K562 (cell line): ENCODE results near the gene KPTN. TPM values are rescaled to one million over a fixed set of nuclear protein-coding genes. Genes with fewer than 3 reads are reported as not detected.

Experiments used
- BRD9 ChIP-seq: fragments of 450-650 bp; IDR thresholded peaks from 2 replicates; pipeline ENCODE4 v1.6.1; 2018; ENCODE audit warnings: low read depth; ENCODE audit not compliant: partially characterized antibody
- DDX20 ChIP-seq: fragments of 450-650 bp; IDR thresholded peaks from 2 replicates; pipeline ENCODE4 v1.6.1; 2016; ENCODE audit warnings: missing genetic modification characterization, low read depth, mild to moderate bottlenecking, missing compliant biosample characterization, moderate library complexity
- DNMT1 ChIP-seq: fragments of 450-650 bp; IDR thresholded peaks from 2 replicates; pipeline ENCODE4 v1.6.1; 2016; ENCODE audit warnings: antibody characterized with exemption, mild to moderate bottlenecking
- EZH2 ChIP-seq: IDR thresholded peaks from 2 replicates; pipeline ENCODE4 v1.6.1; 2012; ENCODE audit warnings: low read depth, mild to moderate bottlenecking, inconsistent platforms, low read length, borderline replicate concordance
- FOXA3 ChIP-seq, 2 experiments: fragments of 450-650 bp in 1 of 2; sonication (generic) in 1 of 2; formaldehyde crosslinking; IDR thresholded peaks in 1 of 2; conservative IDR thresholded peaks in 1 of 2; 2 replicates each; pipeline versions ENCODE4 v1.4.0 to v1.8.0; 2020 to 2022; ENCODE audit warnings: mild to moderate bottlenecking in 2 of 2, missing genetic modification reagents in 1 of 2
- FOXK2 ChIP-seq, 2 experiments: fragments of 450-650 bp; IDR thresholded peaks in 1 of 2; conservative IDR thresholded peaks in 1 of 2; 2 replicates each; pipeline ENCODE4 v1.6.1; 2016; ENCODE audit warnings: low read depth in 2 of 2, mild to moderate bottlenecking in 1 of 2
- OTX1 ChIP-seq: fragments of 450-650 bp; formaldehyde crosslinking; IDR thresholded peaks from 2 replicates; pipeline ENCODE4 v1.4.0; 2022; ENCODE audit warnings: mild to moderate bottlenecking
- PHF21A ChIP-seq: fragments of 450-650 bp; IDR thresholded peaks from 2 replicates; pipeline ENCODE4 v1.6.1; 2017; ENCODE audit warnings: low read depth, borderline replicate concordance
- POLR2A ChIP-seq: fragments of 450-650 bp; conservative IDR thresholded peaks from 2 replicates; pipeline ENCODE4 v1.6.1; 2016
- POLR2B ChIP-seq: fragments of 450-650 bp; IDR thresholded peaks from 2 replicates; pipeline ENCODE4 v1.6.1; 2018; ENCODE audit warnings: low read depth; ENCODE audit not compliant: partially characterized antibody
- RBM39 ChIP-seq: fragments of 200-400 bp; formaldehyde crosslinking; optimal IDR thresholded peaks from 2 replicates; pipeline ENCODE3; 2018; ENCODE audit warnings: low read depth, low read length
- SOX6 ChIP-seq: fragments of 450-650 bp; IDR thresholded peaks from 2 replicates; pipeline ENCODE4 v1.6.1; 2014; ENCODE audit warnings: mild to moderate bottlenecking
- SRSF9 ChIP-seq: fragments of 200-400 bp; formaldehyde crosslinking; IDR thresholded peaks from 2 replicates; pipeline ENCODE4 v1.6.1; 2017; ENCODE audit warnings: low read depth, low read length, borderline replicate concordance
- SUPT5H ChIP-seq: fragments of 450-650 bp; IDR thresholded peaks from 2 replicates; pipeline ENCODE4 v1.6.1; 2016
- U2AF1 ChIP-seq: fragments of 200-400 bp; formaldehyde crosslinking; optimal IDR thresholded peaks from 2 replicates; pipeline ENCODE3; 2017; ENCODE audit warnings: mild to moderate bottlenecking, low read depth, low read length, moderate library complexity
- ZNF316 ChIP-seq: fragments of 450-650 bp; IDR thresholded peaks from 2 replicates; pipeline ENCODE4 v1.6.1; 2016
- ZNF76 ChIP-seq: fragments of 250-450 bp; sonication (Bioruptor Pico); IDR thresholded peaks from 2 replicates; pipeline ENCODE4 v1.4.0; 2020; ENCODE audit warnings: mild to moderate bottlenecking, moderate library complexity, borderline replicate concordance
- polyA plus RNA-seq, 8 experiments: library from polyadenylated mRNA; depleted of rRNA in 4 of 8; stranded (reverse) in 5 of 8; unstranded in 3 of 8; fragments of >200 nt; fragmentation: Nextera tagmentation in 2 of 8; fragmentation: Illumina TruSeq in 1 of 8; extraction: Ambion mirVana in 2 of 8; extraction: Trizol in 1 of 8; gene quantifications; 2 replicates each; pipeline versions ENCODE4 v1.2.1 to v1.2.3, GENCODE V29; 2011 to 2014; ENCODE audit warnings: inconsistent platforms in 1 of 8, missing spikeins in 1 of 8
- total RNA-seq, 7 experiments: library from RNA; depleted of rRNA in 6 of 7; stranded (reverse); fragments of >200 nt in 6 of 7; fragmentation: Illumina TruSeq in 2 of 7; extraction: Trizol in 2 of 7; gene quantifications; 2 replicates each; pipeline versions ENCODE4 v1.2.1 to v1.2.3, GENCODE V29; 2011 to 2021; ENCODE audit warnings: low replicate concordance in 1 of 7
- TF ChIP-seq, protein P1 (sequence below): fragments of 450-650 bp; IDR thresholded peaks from 2 replicates; pipeline ENCODE4 v1.7.0; 2016; ENCODE audit warnings: borderline replicate concordance
- TF ChIP-seq, protein P2 (sequence below): fragments of 450-650 bp; formaldehyde crosslinking; conservative IDR thresholded peaks from 2 replicates; pipeline ENCODE4 v1.4.0; 2022; ENCODE audit warnings: mild to moderate bottlenecking, missing genetic modification characterization
- TF ChIP-seq, protein P3 (sequence below): sonication (generic); formaldehyde crosslinking; IDR thresholded peaks from 2 replicates; pipeline ENCODE4 v1.9.0; 2022; ENCODE audit warnings: mild to moderate bottlenecking, missing genetic modification reagents

The KPTN gene
- total and polyA plus RNA-seq, 9 of the 15 experiments (the other 6 are each of a cell fraction or from before 2014, with no cell fraction given): 0.56 to 18.2 (median 8.5) TPM

DNA sequence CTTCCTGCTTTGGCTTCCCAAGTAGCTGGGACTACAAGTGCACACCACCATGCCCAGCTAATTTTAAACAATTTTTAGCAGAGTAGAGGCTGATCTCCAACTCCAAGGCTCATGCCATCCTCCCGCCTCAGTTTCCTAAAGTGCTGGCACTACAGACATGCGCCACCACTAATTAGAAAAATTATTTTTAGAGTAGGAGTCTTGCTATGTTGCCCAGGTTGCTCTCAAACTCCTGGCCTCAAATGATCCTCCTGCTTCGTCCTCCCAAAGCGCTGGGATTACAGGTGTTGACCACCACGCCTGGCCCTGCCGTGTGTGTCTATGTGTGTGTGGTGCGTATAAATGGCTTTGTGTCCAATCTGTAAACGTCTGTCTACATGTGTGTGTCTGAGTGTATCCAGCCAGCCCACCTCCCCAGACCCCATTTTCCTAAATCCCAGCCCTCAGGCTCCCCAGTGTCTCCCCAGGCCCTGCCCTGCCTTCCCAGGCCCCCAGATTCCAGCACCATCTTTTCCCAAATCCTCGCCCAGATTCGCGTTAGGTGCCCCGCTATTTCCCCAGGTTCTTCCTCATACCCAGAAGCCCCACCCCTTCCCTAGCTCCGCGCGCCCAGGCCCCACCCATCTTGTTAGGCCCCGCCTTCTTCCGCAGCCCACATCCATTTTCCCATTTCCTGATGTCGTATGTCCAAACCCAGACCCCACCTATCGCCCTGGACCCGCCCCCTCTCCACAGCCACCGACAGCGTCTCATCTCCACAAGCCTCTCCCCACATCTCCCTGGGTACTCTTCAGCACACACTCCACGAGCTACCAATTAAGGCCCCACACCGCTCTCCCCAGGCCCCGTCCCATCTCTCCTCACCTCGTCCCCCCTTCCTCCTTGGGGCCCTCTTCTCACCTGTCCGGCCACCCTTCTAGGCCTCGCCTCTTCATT lies 37.2 kb downstream of the KPTN start (continued):
- TF ChIP-seq, protein P1, sequence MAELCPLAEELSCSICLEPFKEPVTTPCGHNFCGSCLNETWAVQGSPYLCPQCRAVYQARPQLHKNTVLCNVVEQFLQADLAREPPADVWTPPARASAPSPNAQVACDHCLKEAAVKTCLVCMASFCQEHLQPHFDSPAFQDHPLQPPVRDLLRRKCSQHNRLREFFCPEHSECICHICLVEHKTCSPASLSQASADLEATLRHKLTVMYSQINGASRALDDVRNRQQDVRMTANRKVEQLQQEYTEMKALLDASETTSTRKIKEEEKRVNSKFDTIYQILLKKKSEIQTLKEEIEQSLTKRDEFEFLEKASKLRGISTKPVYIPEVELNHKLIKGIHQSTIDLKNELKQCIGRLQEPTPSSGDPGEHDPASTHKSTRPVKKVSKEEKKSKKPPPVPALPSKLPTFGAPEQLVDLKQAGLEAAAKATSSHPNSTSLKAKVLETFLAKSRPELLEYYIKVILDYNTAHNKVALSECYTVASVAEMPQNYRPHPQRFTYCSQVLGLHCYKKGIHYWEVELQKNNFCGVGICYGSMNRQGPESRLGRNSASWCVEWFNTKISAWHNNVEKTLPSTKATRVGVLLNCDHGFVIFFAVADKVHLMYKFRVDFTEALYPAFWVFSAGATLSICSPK: peak; percentile 83; the same call in 1 of the 2 replicates
- TF ChIP-seq DNMT1: 0 out of 2 replicates have a peak, but pooled peaks have one; percentile 36
- TF ChIP-seq POLR2B: peak; percentile 59
- TF ChIP-seq U2AF1: no peak
- TF ChIP-seq, protein P2, sequence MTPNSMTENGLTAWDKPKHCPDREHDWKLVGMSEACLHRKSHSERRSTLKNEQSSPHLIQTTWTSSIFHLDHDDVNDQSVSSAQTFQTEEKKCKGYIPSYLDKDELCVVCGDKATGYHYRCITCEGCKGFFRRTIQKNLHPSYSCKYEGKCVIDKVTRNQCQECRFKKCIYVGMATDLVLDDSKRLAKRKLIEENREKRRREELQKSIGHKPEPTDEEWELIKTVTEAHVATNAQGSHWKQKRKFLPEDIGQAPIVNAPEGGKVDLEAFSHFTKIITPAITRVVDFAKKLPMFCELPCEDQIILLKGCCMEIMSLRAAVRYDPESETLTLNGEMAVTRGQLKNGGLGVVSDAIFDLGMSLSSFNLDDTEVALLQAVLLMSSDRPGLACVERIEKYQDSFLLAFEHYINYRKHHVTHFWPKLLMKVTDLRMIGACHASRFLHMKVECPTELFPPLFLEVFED (CRISPR knock-in tag): peak; percentile 92
- TF ChIP-seq SRSF9: no peak
- TF ChIP-seq, protein P3, sequence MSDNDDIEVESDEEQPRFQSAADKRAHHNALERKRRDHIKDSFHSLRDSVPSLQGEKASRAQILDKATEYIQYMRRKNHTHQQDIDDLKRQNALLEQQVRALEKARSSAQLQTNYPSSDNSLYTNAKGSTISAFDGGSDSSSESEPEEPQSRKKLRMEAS (CRISPR knock-in tag): no peak
- TF ChIP-seq BRD9: peak; percentile 31
- 0 out of 2 replicates have a peak, but pooled peaks have one; percentile 10 for TF ChIP-seq ZNF316
- no peak for TF ChIP-seq EZH2
- peak; percentile 66; the same call in 1 of the 2 replicates for TF ChIP-seq SUPT5H
- no peak for TF ChIP-seq DDX20 (tag)
- peak; percentile 79 to 83; a peak in 3 of 4 replicates for TF ChIP-seq FOXK2 (conservative IDR thresholded peaks at IDR 0.05 in 1 of 2, IDR thresholded peaks at IDR 0.05 in 1 of 2; ENCODE audit: low read depth in 2 of 2)
- no peak for TF ChIP-seq ZNF76 (CRISPR knock-in tag)
- TF ChIP-seq FOXA3 (CRISPR knock-in tag; conservative IDR thresholded peaks at IDR 0.05 in 1 of 2, IDR thresholded peaks at IDR 0.05 in 1 of 2): no peak
- TF ChIP-seq SOX6: no peak
- TF ChIP-seq OTX1 (CRISPR knock-in tag): peak; percentile 69; the same call in 1 of the 2 replicates
- TF ChIP-seq RBM39: no peak
- peak; percentile 62 for TF ChIP-seq POLR2A
- no peak for TF ChIP-seq PHF21A
